Aorta (tissue), 5 donors: ENCODE results near the gene VPS50. TPM values are rescaled to one million over a fixed set of nuclear protein-coding genes. Genes with fewer than 3 reads are reported as not detected.

Source experiments
- ATAC-seq: fragments of 200-7000 bp; cut with Tn5 transposase; one replicate; pipeline ENCODE4 v1.9.1; 2022; ENCODE audit warnings: moderate library complexity; ENCODE audit not compliant: low FRiP score
- DNase-seq, 2 donors: peaks; one replicate each; pipeline ENCODE4 v3.0.0-alpha.2; 2020
- H3K27ac ChIP-seq, 2 donors: one replicate each; pipeline ENCODE4 v1.5.1; 2013; ENCODE audit warnings: low read length in 2 of 2, mild to moderate bottlenecking in 2 of 2, moderate library complexity in 2 of 2, control low read depth in 1 of 2, inconsistent platforms in 1 of 2, low read depth in 1 of 2
- H3K27me3 ChIP-seq, 2 donors: one replicate each; pipeline ENCODE4 v1.6.1; 2013; ENCODE audit warnings: control low read depth in 1 of 2, low read length in 1 of 2, mild to moderate bottlenecking in 1 of 2, moderate library complexity in 1 of 2; ENCODE audit not compliant: insufficient read depth in 2 of 2, control insufficient read depth in 1 of 2
- H3K36me3 ChIP-seq, 2 donors: one replicate each; pipeline ENCODE4 v1.6.1; 2013; ENCODE audit warnings: control low read depth in 1 of 2, low read length in 1 of 2, mild to moderate bottlenecking in 1 of 2; ENCODE audit not compliant: insufficient read depth in 2 of 2, control insufficient read depth in 1 of 2
- H3K4me1 ChIP-seq, 2 donors: one replicate each; pipeline ENCODE4 v1.6.1; 2013; ENCODE audit warnings: low read length in 2 of 2, control low read depth in 1 of 2, mild to moderate bottlenecking in 1 of 2, moderate library complexity in 1 of 2; ENCODE audit not compliant: insufficient read depth in 2 of 2, control insufficient read depth in 1 of 2
- H3K4me3 ChIP-seq, 2 donors: one replicate each; pipeline ENCODE4 v1.5.1; 2013; ENCODE audit warnings: low read length in 2 of 2, control low read depth in 1 of 2, mild to moderate bottlenecking in 1 of 2
- H3K9me3 ChIP-seq: one replicate; pipeline ENCODE4 v1.6.1; 2013; ENCODE audit warnings: mild to moderate bottlenecking, low read length; ENCODE audit not compliant: control insufficient read depth
- WGBS, 2 donors: extraction: QIAGEN DNeasy Blood & Tissue Kit; methylation state at CpG; one replicate each; pipeline ENCODE4 v1.1.7; 2013; 5-methylcytosine and 5-hydroxymethylcytosine counted together
- intact Hi-C, 2 donors: fragments of 100-400 bp; cut with DNase I; formaldehyde crosslinking; loops; one replicate each; pipeline versions ENCODE4 v1.14.2 to v1.15.0; 2022
- polyA plus RNA-seq, 2 donors: library from polyadenylated mRNA; stranded (reverse); fragments of 200-250 nt; gene quantifications; one replicate each; pipeline ENCODE4 v1.2.3, GENCODE V29; 2013
- total RNA-seq, 2 donors: library from RNA; stranded (reverse); fragmentation: NEBNext Ultra II Directional; extraction: Animal tissue kit (Norgen Biotek cat#: 25700); gene quantifications; one replicate each; pipeline ENCODE4 v1.2.1, GENCODE V29; 2021
- donor health status: healthy with polysubstance abuse.
- donor health status: Bipolar disorder and iron deficiency.
- donor health status: DM: no; HTN: no; CAD: no.
- donor health status: DM: no; HTN: no; CAD: no.
- donor health status: DM: yes; HTN: yes; CAD: no.

VPS50 gene
- total and polyA plus RNA-seq, 4 donors = 7.9 to 28.9 (median 13.9) TPM

DNA sequence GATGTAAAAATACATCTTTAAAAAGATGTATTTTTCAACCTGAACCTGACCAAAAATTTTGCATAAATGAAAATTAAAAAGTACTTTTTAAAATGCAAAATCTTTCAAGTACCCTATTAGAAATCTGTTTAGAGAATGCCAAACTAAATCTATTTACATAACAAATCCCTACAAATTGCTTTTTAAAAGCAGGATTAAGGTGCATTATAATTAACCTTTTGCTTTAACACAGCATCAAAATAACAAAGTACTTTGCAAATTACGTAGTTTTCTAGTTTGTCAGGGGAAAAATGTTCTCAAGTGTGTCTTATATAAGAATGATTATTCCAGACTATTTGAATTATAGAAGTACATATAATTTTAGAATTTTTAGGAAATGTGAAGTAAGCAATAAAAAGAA, 160.8 kb downstream of the VPS50 start:
- Histone ChIP-seq H3K36me3 (no peaks in the 10 kb centered on the region), H3K27me3 (no peaks in the 10 kb centered on the region), H3K4me1 (no peaks in the 10 kb centered on the region), H3K4me3 (no peak overlapping the region), H3K9me3 (no peaks in the 10 kb centered on the region), H3K27ac (no peak overlapping the region)
- intact Hi-C loops = no loop called here
- 55 to 64% methylated on average over 1 of the region's 1 CpG for WGBS, 2 donors
- no peak for ATAC-seq
- DNase-seq = no peak

DNA sequence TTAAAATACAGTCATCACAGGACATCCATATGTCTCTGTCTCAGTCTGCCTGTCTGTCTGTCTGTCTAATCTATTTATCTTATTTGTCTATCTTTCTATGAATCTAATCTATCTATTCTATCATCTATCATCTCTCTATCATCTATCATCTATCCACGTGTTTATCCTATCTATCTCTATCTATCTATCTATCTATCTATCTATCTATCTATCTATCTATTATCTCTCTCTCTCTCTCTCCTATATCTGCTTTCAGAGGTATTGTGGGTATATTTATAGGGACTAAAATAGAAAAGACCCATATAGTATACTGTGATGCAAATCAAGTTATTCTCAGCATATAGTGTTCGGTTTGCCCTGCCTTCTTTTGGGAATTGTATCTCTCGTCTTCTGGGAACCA, 167.5 kb downstream of the VPS50 start:
- Histone ChIP-seq H3K36me3 (no peaks in the 10 kb centered on the region), H3K9me3 (no peaks in the 10 kb centered on the region), H3K4me1 (no peaks in the 10 kb centered on the region), H3K4me3 (no peak overlapping the region), H3K27me3 (peaks cover 0 to 2% of the 10 kb centered on the region in 2 donors), H3K27ac (no peak overlapping the region)
- no peak for DNase-seq
- intact Hi-C loops = no loop called here
- 72 to 73% methylated on average over 3 of the region's 3 CpGs for WGBS, 2 donors
- no peak for ATAC-seq

DNA sequence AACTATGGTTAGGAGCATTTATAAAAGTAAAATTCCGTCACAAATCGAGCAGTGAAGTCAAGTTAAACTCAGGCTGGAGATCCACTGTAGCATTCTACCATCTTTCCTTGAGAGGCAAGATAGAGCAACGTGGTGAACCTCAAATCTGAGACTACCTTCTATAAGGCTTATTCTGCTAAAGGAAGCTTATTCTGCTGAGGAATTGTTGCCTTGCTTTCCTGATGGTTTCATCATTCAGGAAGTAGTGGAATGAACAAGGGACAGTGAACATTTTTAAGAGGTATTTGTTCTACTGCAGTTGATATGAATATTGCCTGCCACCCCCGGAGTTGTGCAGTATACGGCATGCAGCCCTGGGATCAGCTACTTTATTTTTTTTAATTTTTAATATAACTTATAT, 170.8 kb downstream of the VPS50 start:
- Histone ChIP-seq H3K27me3 (peaks cover 0 to 2% of the 10 kb centered on the region in 2 donors), H3K27ac (no peak overlapping the region), H3K36me3 (no peaks in the 10 kb centered on the region), H3K4me3 (no peak overlapping the region), H3K4me1 (no peaks in the 10 kb centered on the region), H3K9me3 (peaks cover 4% of the 10 kb centered on the region)
- 77 to 82% methylated on average over 5 of the region's 5 CpGs for whole genome bisulfite sequencing, 2 donors
- DNase-seq (no peak), ATAC-seq (no peak)
- intact Hi-C loops = no loop called here

DNA sequence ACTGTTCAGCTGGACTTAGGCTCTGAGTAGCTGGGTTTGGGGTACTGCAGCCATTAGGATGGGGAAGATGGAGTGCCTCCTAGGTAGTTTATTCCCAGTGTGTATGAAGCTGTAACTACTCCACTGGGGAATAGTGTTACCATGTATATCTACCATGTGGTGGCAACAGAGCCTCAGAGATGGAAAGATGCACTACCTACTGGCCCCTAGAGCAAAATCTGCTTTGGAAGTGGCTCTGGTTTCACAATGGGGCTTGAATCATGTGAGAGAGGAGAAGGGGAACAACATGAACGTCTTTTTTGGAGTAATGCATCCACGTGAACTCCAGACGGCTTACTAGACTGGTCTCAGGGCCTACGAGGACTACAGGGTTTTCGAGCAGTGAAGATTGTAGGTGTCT, 175.1 kb downstream of the VPS50 start:
- Histone ChIP-seq H3K27me3 (peaks cover 0 to 2% of the 10 kb centered on the region in 2 donors), H3K9me3 (peaks cover 5% of the 10 kb centered on the region), H3K4me1 (no peaks in the 10 kb centered on the region), H3K36me3 (no peaks in the 10 kb centered on the region), H3K4me3 (no peak overlapping the region), H3K27ac (no peak overlapping the region)
- no peak for DNase-seq
- no peak for ATAC-seq
- intact Hi-C loops = no loop called here
- 80 to 82% methylated on average over 5 of the region's 5 CpGs for WGBS, 2 donors

DNA sequence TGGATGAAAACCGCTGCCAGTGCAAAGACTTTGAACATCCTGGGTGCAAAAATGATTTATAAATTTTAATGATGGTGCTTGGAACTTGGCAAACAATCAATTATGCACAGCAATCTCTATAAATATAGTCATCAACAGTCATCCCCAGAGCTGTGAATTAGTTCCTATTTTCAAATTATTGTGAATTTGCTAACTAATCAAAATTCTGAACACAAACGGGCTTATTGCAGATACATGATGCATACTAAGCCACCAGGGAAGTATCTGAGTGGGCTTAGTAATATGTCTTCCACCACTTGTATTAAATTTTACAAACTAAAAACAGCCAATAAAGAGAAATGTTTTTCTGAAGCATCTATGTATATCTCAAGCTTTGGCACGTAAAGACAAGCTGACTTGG, 177.2 kb downstream of the VPS50 start:
- Histone ChIP-seq H3K9me3 (peaks cover 5% of the 10 kb centered on the region), H3K27me3 (no peaks in the 10 kb centered on the region), H3K36me3 (no peaks in the 10 kb centered on the region), H3K4me3 (no peak overlapping the region), H3K27ac (no peak overlapping the region), H3K4me1 (no peaks in the 10 kb centered on the region)
- intact Hi-C loops = no loop called here
- 61 to 70% methylated on average over 3 of the region's 3 CpGs for WGBS, 2 donors
- DNase-seq (no peak), ATAC-seq (no peak)

Other genes starting within 250 kb of the VPS50 start
- 10 to 100 TPM in 1 of 2 donors, 1 to 10 TPM in 1; 9.5 to 13.7 TPM for gene SAMD9, start 114.4 kb upstream of the VPS50 start, total RNA-seq
- gene SAMD9, start 114.4 kb upstream of the VPS50 start, polyA plus RNA-seq = 1 to 10 TPM; 3.5 to 3.9 TPM
- 10 to 100 TPM; 10.8 to 23.1 TPM for gene SAMD9L, start 84.0 kb upstream of the VPS50 start, total RNA-seq
- gene SAMD9L, start 84.0 kb upstream of the VPS50 start, polyA plus RNA-seq = 1 to 10 TPM; 4.4 to 8.8 TPM
- gene HEPACAM2, start 5.9 kb upstream of the VPS50 start, total RNA-seq = not detected
- gene HEPACAM2, start 5.9 kb upstream of the VPS50 start, polyA plus RNA-seq = 1 to 10 TPM in 1 of 2 donors, under 1 TPM in 1; 0.28 to 2.9 TPM